ENCODE data around the gene ZFP57.

ZFP57 gene

GRCh38 chr6:29652198-29652584, 28.8 kb downstream of the ZFP57 start:
- Histone ChIP-seq H3K27ac (no peak overlapping the region), H3K4me1 (no peaks in the 10 kb centered on the region), H3K4me2 (ENCODE audit: low read length) (no peak overlapping the region), H3K36me3 (ENCODE audit: control insufficient read depth, insufficient read depth, low read length) (no peaks in the 10 kb centered on the region), H2AFZ (no peak overlapping the region), H3K9ac (no peak overlapping the region), H3K4me3 (ENCODE audit: low read depth, low read length) (no peak overlapping the region), H3K9me3 (ENCODE audit: control insufficient read depth, low read length) (no peaks in the 10 kb centered on the region), H3K27me3 (ENCODE audit: control insufficient read depth, insufficient read depth, low read length) (no peaks in the 10 kb centered on the region), H3K79me2 (no peaks in the 10 kb centered on the region)
- no peak for TF ChIP-seq CTCF (IDR thresholded peaks at IDR 0.05)

- Histone ChIP-seq H3K4me3 (ENCODE audit: low read depth, low read length) (no peak overlapping the region), H2AFZ (no peak overlapping the region), H3K9me3 (ENCODE audit: control insufficient read depth, low read length) (no peaks in the 10 kb centered on the region), H3K36me3 (ENCODE audit: control insufficient read depth, insufficient read depth, low read length) (no peaks in the 10 kb centered on the region), H3K4me2 (ENCODE audit: low read length) (no peak overlapping the region), H3K27ac (no peak overlapping the region), H3K79me2 (no peaks in the 10 kb centered on the region), H3K9ac (no peak overlapping the region), H3K27me3 (ENCODE audit: control insufficient read depth, insufficient read depth, low read length) (no peaks in the 10 kb centered on the region), H3K4me1 (no peaks in the 10 kb centered on the region)
- TF ChIP-seq CTCF (IDR thresholded peaks at IDR 0.05) = peak; percentile 68
Measured at GRCh38 chr6:29651413-29652197, 29.3 kb downstream of the ZFP57 start.

GRCh38 chr6:29649701-29650673, 31.0 kb downstream of the ZFP57 start:
- Histone ChIP-seq H3K4me3 (ENCODE audit: low read depth, low read length) (peak overlapping the region; percentile 81), H3K9ac (no peak overlapping the region), H3K4me2 (ENCODE audit: low read length) (peak overlapping the region; percentile 87), H2AFZ (peak overlapping the region; percentile 97), H3K27me3 (ENCODE audit: control insufficient read depth, insufficient read depth, low read length) (no peaks in the 10 kb centered on the region), H3K36me3 (ENCODE audit: control insufficient read depth, insufficient read depth, low read length) (no peaks in the 10 kb centered on the region), H3K4me1 (no peaks in the 10 kb centered on the region), H3K27ac (peak overlapping the region; percentile 92), H3K79me2 (no peaks in the 10 kb centered on the region), H3K9me3 (ENCODE audit: control insufficient read depth, low read length) (no peaks in the 10 kb centered on the region)
- peak; percentile 97 for TF ChIP-seq CTCF (IDR thresholded peaks at IDR 0.05)

GRCh38 chr6:29647927-29648642, 32.9 kb downstream of the ZFP57 start:
- H3K4me2 ChIP-seq (ENCODE audit: low read length) = no peak overlapping the region
- TF ChIP-seq CTCF (IDR thresholded peaks at IDR 0.05) = peak; percentile 33
- no peak overlapping the region for H3K27ac ChIP-seq
- no peaks in the 10 kb centered on the region for H3K27me3 ChIP-seq (ENCODE audit: control insufficient read depth, insufficient read depth, low read length)
- H3K9me3 ChIP-seq (ENCODE audit: control insufficient read depth, low read length) = no peaks in the 10 kb centered on the region
- no peaks in the 10 kb centered on the region for H3K79me2 ChIP-seq
- no peaks in the 10 kb centered on the region for H3K36me3 ChIP-seq (ENCODE audit: control insufficient read depth, insufficient read depth, low read length)
- no peak overlapping the region for H3K4me3 ChIP-seq (ENCODE audit: low read depth, low read length)
- peak overlapping the region; percentile 14 for H2AFZ ChIP-seq
- no peak overlapping the region for H3K9ac ChIP-seq
- H3K4me1 ChIP-seq = no peaks in the 10 kb centered on the region
